ENCODE results near the gene TFEB.

GRCh38 chr6:41650120-41650519 lies 85.3 kb downstream of the TFEB start:
- no peak for TF ChIP-seq GABPA (IDR thresholded peaks at IDR 0.05; ENCODE audit: borderline replicate concordance, insufficient read depth, low read length)
- no peak for TF ChIP-seq EP300 (IDR thresholded peaks at IDR 0.05; ENCODE audit: borderline replicate concordance in 1 of 2, low read depth in 2 of 2, low read length in 2 of 2)
- TF ChIP-seq RAD21 (IDR thresholded peaks at IDR 0.05 in 1 of 2, conservative IDR thresholded peaks at IDR 0.05 in 1 of 2; ENCODE audit: low read depth in 2 of 2, low read length in 2 of 2): no peak
- no peak for TF ChIP-seq CTCF (IDR thresholded peaks at IDR 0.05; ENCODE audit: control extremely low read depth in 1 of 3, insufficient read depth in 1 of 3, low read depth in 1 of 3, low read length in 3 of 3)
- no peak for TF ChIP-seq TAF1 (IDR thresholded peaks at IDR 0.05; ENCODE audit: low read depth, low read length)
- TF ChIP-seq POLR2A (IDR thresholded peaks at IDR 0.05; ENCODE audit: control extremely low read depth in 1 of 2, low read depth in 2 of 2, low read length in 2 of 2): no peak
- no peak for TF ChIP-seq SIRT6 (IDR thresholded peaks at IDR 0.05; ENCODE audit: low read length)
- no peak for TF ChIP-seq ZNF274 (IDR thresholded peaks at IDR 0.05; ENCODE audit: borderline replicate concordance, extremely low read depth, low read length)
